T-helper 2 cell treated with Interferon-gamma antibody and Interleukin-4, amounts not matched to agents 100 ng/mL and 5 ng/mL, for 36 hours (primary cell): Measurements from ENCODE around the gene LYST. TPM values are rescaled to one million over a fixed set of nuclear protein-coding genes. Genes with fewer than 3 reads are reported as not detected.

Source experiments
- intact Hi-C: fragments of 100-400 bp; cut with micrococcal nuclease; formaldehyde crosslinking; loops from one replicate; pipeline ENCODE4 v1.15.1; 2023
- total RNA-seq: library from RNA; stranded (reverse); gene quantifications from 2 replicates; pipeline ENCODE4 v1.2.3, GENCODE V29; 2022

LYST gene
- total RNA-seq, 1 donor from 2014 or later: 17.3 TPM

DNA sequence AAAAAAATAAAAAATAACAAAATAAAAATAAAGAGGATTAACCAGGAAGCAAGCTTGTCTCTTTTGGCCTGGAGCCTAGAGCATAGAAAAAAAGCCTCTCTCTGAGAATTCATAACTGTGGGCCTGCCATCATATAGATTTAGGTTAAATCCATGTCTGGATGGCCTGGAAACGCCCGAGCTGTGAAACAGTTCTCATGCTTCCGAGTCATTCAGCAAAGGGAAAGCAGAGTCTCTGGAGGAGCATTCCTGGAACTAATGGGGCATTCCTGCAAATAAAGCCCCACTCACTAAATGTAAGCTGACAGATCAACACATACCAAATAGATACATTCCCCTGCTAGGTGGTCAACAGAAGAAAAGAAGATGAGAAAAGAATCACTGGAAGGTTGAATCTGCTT is 141.3 kb downstream of the LYST start:
- intact Hi-C loops: no loop called here

DNA sequence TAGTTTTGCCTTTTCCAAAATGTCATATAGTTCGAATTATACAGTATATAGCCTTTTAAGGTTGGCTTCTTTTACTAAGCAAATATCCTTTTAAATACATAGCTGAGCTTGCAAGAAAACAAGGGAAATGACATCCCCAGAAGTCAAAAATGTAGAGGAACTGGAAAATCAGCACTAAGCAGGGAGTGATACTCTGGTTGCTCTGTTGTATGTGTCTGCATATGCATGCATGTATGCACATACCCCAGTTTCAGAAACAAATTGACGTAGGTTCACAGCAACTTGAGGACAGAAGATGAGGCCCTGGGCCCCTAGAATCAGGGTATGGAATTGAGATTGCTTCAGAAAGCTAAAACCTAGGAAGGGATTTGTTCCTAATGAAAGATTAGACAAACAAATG is 142.0 kb downstream of the LYST start:
- intact Hi-C loops: no loop called here

- intact Hi-C loops: no loop called here
Measured at GRCh38 chr1:235722858-235723257, 143.8 kb downstream of the LYST start.

DNA sequence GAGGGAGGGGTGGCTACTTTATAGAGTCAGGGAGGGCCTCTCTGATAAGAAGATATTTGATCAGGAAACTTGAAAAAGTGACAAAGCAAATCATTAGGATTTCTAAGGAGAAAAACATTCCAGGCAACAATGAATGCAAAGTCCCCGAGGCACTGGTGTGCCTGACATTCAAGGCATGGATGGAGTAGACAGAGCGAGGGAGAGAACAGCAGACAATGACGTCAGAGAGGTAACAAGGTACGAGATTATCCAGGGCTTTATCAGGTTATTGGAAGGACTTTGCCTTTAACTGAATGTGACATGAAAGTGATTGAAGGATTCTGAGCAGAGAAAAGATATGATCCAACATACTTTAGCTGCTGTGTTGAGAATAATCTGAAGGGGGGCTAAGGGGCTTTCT is 144.7 kb downstream of the LYST start:
- intact Hi-C loops: no loop called here

GRCh38 chr1:235720544-235720943 is 146.2 kb downstream of the LYST start:
- intact Hi-C loops: no loop called here

DNA sequence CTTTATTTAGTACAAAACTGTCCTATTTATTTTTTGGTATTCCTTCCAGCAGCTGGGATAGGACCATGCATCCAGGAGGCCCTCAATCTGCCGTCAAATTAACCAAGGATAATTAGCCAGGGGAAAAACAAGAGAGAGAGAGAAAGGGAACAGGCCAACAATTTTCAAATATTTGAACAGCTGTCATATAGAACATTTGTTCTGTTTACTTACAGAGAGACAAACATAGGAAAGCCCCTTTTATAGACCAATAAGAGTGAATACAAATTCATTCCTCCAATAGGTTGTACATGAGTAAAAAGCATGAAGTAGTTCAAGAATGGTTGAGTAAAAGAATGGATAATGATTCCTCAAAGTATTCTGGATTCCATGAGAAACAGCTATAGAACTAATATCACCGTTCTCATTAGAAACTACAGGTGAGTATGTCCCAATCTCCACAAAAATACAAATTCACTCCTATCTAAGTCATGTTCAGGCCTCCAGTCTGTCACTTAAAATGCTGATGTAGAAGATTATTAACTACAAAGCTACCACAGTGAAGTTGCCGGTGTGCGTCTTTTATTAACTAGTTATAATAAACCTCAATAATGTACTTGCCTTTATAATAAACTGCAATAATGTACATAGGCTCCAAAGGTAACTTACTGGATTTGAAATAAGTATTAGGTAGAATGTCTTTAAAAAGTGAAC is 152.4 kb downstream of the LYST start:
- intact Hi-C loops: no loop called here

DNA sequence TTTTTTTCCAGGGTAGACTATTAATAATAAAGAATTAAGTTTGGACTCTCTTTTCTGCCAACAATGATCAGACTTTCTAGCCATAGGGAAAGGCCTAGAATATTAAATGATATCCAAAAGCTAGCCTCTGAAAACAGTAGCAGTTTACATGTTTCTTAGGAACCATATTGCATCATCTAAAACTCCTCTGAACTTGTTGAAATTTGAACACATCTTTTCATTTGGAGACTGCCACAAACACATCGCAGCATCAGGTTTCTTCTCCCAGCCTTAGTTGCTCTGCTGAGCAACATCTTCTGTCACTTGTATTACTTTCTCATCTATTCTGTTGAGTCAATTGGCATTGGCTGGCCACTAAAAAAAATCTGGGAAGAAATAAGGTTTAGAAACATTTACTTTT is 153.9 kb downstream of the LYST start:
- intact Hi-C loops: no loop called here

GRCh38 chr1:235710687-235711086 is 156.0 kb downstream of the LYST start:
- intact Hi-C loops: no loop called here

DNA sequence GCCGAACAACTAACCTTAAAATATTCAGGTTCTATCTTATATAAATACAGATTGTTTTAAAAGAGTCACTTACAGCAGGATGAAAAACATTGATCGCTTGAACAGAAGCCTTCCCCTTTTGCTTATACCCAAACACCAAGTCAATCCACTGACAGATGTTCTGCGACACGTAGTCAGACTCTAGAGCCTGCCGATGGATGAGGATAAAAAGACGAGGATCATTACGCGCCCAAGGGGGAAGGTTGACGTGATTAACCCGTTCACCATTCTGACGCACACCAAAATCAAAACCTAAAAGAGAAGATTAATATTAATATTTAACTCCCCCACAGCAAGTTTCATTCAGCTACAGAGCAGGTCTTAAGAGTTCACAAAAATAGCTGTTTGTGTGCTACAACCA is 157.7 kb downstream of the LYST start:
- intact Hi-C loops: no loop called here

DNA sequence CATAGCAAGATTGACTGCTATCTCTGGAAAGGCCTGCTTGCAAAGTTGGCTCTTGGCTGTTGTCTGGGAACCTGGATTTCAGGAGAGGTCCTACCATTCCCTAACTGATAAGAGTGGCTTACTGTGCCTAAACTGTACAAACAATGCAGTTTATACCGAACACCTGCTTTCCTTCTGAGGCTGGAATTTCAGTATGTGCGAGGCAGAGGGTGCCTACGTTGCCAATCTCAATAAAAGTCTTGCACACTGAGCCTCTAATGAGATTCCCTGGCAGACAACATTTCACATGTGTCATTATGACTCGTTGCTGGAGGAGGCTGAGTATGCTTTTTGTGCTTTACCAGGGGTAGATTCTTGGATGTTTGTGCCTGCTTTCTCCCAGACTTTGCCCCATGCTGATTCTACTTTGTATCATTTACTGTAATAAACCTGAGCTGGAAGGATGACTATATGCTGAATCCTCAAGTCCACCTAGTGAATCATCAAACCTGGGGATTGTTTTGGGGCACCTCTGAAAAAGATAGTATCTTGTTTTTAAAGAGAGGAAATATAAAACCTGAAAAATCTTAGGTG is 158.2 kb downstream of the LYST start:
- intact Hi-C loops: no loop called here

DNA sequence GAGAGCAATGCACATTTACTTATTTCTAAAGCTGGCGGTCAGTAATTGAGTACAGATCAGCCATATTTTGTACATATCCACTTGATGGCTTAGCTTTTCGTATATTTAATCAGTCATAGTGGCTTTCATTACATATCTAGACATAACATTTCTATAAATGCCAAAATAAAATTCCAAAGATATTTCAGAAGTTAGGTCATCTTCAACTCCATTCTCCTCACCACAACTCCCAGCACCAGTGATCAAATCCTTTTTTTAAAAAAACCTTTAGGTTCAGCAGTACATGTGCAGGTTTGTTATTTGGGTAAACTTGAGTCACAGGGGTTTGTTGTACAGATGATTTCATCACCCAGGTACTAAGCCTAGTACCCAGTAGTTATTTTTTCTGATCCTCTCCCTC is 163.2 kb downstream of the LYST start:
- intact Hi-C loops: no loop called here

DNA sequence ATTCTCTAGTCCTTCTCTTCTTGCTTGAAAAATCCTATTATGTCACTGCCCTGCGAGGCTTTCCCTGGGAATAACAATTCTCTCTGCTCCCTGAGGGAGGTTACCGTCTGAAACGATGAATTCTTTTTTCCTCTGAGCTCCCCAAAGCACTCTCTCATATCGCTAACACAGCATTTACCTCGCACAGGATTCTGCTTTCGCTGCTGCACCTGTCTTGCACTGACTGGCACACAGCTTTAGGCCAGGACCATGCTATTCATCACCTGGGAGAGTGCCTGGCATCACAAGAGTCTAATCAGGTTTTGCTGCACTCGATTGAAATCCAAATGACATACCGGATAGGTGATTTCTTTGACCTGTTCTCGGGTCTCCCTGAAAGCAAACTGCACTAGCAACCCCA is 164.3 kb downstream of the LYST start:
- intact Hi-C loops: no loop called here

- intact Hi-C loops: no loop called here
Measured at GRCh38 chr1:235697508-235697907, 169.2 kb downstream of the LYST start.

- intact Hi-C loops: no loop called here
Measured at GRCh38 chr1:235689356-235689755, 177.3 kb downstream of the LYST start.

GRCh38 chr1:235688096-235688495 is 178.6 kb downstream of the LYST start:
- intact Hi-C loops: no loop called here

GRCh38 chr1:235683653-235684052 is 183.1 kb downstream of the LYST start:
- intact Hi-C loops: no loop called here

GRCh38 chr1:235682216-235682615 is 184.5 kb downstream of the LYST start:
- intact Hi-C loops: no loop called here

DNA sequence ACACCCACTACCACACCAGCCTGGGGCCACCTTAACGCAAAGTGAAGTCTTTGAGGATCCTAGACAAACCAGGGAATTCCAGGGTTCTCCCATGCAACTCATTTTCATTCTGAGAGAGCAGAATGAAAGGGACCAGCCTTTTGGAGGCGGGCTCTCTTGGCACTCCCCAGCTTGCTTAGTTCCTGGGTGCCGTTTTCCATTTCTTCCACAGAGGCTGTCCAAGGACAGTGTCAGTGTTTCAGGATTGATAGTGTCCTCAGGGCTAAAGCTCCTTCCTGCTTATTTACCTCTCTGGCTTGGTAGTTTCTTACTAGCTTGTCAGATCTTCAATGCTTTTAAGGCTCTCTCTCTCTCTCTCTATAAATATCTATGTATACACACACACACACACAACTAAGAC is 187.1 kb downstream of the LYST start:
- intact Hi-C loops: no loop called here

DNA sequence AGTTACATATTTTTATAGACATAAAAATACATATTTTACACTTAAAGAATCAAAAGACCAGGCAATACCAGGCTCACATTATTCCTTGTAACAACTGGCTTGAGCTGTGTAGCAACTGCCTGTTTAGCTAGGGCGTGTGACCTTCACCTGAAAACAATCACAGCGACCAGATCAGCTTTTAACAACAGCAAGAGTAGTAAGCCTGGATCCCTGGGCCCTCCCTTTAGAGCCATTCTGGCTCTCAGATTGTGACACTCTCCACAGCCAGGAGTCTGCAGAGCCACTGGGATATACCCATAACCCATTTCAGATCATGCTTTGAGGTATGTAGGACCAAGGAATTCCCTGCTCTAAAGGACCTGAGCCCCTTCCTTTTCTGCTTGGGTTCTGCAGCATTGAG is 187.7 kb downstream of the LYST start:
- intact Hi-C loops: no loop called here

- intact Hi-C loops: no loop called here
Measured at GRCh38 chr1:235675152-235675890, 191.4 kb downstream of the LYST start.

- intact Hi-C loops: no loop called here
Measured at GRCh38 chr1:235673981-235674380, 192.7 kb downstream of the LYST start.

GRCh38 chr1:235671992-235672391 is 194.7 kb downstream of the LYST start:
- intact Hi-C loops: no loop called here
